ENCODE measurements around the gene PSPH.
"Not testable (repeated sequence)": the region's sequence is repeated elsewhere in the genome, so short reads cannot be mapped to it uniquely, and the experiment has no call there.

PSPH gene

DNA sequence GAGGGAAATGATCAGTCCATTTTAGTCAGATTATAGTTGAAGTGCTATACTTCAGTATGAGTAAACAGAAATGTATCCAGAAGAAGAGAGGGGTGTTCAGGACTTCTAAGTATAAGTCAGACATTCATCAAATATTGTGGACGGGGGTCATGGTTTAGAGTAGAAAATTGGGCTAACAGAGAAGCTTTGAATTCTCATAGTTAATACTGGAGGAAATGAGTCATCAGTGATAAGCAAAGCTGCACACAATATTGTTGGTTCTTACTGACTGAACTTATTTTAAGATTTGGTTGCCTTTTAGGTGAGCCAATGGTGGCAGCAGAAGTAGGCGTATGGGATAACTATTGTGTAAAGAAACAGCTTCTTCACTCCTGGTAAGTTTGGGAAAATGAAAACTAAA, 11.1 kb upstream of the PSPH start:
- DNase-seq: no peak

- no peak for DNase-seq
These were observed 2.7 kb upstream of the PSPH start for GRCh38 chr7:56053993-56054392.

DNA sequence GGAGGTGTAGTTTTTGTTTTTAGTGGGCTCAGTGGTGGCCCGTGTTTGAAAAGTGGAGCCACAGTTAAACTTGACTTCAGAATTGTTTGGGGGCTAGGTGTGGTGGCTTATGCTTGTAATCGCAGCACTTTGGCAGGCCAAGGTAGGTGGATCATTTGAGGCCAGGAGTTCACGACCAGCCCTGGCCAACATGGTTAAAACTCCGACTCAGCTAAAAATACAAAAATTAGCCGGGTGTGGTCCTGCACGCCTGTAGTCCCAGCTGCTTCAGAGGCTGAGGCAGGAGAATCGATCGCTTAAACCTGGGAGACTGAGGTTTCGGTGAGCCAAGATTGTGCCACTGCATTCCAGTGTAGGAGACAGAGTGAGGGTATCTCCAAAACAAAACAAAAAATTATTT, 2.1 kb upstream of the PSPH start:
- no peak for DNase-seq

- DNase-seq: no peak
These were observed 248 bp downstream of the PSPH start for GRCh38 chr7:56051053-56051338.

GRCh38 chr7:56048763-56049162, 2.5 kb downstream of the PSPH start:
- DNase-seq: not testable (repeated sequence)

DNA sequence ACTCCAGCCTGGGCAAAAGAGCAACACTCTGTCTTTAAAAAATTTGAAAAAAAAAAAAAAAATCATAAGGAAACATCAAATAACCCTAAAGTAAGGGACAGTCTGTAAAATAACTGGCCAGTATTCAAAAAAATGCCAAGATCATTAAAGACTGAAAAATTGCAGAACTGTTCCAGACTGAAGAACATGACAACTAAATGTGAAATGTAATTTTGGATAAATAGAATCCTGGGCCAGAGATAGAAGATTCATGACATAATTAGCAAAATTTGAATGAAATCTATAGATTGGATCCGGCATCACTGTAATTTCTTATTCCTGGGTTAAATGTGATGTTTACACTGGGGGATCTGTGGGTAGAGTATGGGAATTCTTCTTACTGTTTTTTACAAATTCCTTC, 3.0 kb downstream of the PSPH start:
- no peak for DNase-seq

DNA sequence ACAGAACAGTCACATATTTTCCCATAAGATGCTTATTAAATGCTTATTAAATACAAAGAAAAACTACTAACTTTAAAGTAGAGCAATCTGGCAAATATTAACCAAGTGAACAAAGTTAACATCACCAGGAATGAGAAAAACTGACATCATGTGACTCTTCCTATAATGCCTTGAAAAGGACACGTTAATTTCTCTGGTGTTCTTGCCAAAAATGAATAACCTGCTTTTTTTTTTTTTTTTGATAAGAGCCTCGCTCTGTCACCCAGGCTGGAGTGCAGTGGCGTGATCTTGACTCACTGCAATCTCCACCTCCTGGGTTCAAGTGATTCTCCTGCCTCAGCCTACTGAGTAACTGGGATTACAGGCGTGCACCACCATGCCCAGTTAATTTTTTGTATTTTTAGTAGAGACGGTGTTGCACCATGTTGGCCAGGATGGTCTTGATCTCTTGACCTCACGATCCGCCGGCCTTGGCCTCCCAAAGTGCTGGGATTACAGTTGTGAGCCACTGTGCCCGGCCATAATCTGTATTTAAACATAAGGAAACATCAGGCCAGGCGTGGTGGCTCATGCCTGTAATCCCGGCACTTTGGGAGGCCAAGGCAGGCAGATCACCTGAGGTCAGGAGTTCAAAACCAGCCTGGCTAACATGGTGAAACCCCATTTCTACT, 3.7 kb downstream of the PSPH start:
- not testable (repeated sequence) for DNase-seq

DNA sequence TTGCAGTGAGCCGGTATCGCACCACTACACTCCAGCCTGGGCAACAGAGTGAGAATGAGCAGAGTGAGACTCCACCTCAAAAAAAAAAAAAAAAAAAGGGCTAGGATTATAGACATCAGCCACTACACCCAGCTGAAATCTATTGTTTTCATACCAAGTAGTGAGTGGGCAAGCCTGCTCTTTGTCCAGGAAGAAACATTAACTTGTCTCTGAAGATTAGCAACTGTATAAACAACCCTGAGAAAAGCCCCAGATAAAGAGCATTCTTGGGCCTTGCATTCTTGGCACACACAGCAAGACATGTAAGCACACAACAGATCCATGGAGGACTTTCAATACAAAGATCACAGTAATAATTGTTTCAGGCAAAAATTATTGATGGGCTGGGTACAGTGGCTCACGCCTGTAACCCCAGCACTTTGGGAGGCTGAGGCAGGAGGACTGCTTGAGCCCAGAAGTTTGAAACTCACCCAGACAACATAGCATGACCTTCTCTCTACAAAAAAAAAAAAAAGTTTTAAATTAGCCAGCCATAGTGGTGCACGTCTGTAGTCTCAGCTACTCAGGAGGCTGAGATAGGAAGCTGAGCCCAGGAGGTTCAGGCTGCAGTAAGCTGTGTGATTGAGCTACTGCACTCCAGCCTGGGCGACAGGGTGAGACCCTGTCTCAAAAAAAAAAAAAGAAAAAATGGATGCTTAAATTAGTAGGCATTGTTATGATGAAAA, 4.4 kb downstream of the PSPH start:
- DNase-seq: no peak

- DNase-seq: not testable (repeated sequence)
These were observed 5.5 kb downstream of the PSPH start for GRCh38 chr7:56045758-56046157.

- DNase-seq: no peak
These were observed 10.5 kb downstream of the PSPH start for GRCh38 chr7:56040730-56041129.

DNA sequence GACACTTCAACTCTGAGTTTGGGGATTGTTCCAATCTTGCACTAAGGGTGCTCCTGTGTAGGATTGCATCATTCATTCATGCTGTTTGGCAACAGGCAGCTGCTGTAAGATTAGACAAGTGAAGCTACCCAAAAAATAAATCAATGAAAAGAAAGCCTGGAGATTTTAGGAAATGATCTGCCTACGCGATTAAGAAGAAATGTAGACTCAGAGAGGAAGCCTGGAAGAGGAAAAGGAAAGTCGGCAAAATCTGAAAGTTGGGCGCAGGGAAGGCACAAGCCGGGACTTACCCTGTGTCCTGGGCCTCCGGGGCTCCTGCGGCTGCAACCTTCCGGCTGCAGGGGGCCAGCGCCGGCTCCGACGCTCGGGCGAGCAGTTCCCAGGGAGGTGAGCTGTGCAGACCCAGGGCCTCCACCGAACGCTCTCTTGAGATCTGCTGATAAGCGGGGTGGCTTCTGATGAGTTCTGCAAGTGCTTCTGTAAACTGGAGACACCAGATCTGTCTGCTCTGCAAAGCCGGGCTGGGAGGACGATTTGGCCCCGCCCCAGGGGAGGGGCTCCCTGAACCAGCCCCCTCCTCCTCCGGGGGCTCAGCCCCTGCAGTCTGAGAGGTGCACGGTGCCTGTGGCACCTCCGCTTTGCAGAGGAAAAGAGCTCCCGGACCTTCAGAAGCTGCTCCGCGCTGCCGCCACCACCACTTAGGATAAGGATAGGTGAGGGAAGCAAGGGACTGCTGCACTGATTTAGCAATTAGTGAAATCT, 17.4 kb downstream of the PSPH start:
- DNase-seq: peak; percentile 85

DNA sequence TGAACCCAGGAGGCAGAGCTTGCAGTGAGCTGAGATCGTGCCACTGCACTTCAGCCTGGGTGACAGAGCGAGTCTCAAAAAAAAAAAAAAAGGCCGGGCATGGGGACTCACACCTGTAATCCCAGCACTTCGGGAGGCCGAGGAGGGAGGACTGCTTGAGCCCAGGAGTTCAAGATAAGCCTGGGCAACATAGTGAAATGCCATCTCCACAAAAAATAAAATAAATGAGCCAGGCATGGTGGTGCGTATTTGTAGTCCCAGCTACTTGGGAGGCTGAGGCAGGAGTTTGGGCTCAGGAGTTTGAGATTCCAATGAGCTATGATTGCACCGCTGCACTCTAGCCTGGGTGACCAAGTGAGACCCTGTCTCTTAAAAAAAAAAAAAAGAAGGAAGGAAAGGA, 18.7 kb downstream of the PSPH start:
- DNase-seq: not testable (repeated sequence)

GRCh38 chr7:56031556-56031955, 19.7 kb downstream of the PSPH start:
- DNase-seq: not testable (repeated sequence)

- no peak for DNase-seq
These were observed 20.9 kb downstream of the PSPH start for GRCh38 chr7:56030340-56030739.

DNA sequence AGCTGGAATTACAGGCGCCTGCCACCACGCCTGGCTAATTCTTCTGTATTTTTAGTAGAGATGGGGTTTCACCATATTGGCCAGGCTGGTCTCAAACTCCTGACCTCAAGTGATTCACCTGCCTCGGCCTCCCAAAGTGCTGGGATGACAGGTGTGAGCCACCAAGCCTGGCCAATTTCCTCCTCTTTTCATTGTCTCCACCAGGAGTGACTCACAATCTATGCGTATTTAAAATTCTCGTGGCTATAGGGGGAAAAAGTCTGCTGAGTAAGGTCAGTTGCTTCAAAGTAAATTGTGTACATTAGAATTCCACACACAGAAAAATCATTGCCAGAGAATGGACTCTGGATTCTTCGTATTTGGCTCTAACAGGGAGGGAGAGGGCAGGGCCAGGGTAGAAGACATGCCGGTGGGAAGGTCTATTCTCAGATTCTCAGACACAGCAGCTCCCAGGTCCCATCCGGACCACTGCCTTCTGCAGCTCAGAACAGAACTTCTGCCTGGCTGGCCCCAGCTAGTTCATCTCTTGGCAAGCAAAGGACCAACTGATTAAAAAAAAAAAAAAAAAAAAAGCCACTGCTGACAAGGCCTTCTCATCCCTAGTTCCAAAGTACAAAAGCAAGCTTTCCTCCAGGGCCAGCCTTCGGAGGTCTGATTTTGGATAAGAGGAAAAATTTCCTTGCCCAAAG, 22.2 kb downstream of the PSPH start:
- DNase-seq: no peak

DNA sequence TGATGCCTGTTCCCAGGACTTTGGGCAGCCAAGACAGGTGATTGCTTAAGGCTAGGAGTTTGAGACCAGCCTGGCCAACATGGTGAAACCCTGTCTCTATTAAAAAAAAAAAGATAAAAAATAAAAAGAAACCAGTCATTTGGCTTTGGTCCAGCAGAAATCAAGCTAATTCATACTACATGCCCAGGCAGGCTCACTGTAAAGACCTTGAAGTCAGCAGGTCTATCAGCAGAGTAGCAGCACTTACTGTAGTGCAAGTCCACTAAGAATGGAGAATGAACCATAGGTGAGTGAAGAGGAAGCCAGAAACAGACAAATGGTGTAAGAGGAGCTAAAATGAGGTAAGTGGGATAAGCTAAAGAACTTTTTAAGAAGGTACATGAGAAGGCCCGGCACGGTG, 24.7 kb downstream of the PSPH start:
- no peak for DNase-seq

DNA sequence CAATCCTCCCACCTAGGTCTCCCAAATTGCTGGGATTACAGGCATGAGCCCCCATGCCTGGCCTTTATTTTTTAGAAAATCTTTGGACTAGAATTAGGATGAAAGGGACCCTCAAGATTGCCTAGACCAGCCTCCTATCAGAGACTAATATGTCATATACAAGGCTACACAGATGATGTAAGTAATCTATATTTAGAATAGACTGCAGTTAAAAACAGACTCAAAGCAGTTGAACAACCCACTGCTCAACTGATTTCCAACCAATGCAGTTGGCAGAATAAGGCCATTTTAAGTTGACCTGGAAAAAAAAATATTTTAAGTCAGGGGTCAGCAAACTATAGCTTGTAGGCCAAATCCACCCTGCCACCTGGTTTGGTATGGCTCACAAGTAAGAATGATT, 27.7 kb downstream of the PSPH start:
- no peak for DNase-seq

- no peak for DNase-seq
These were observed 31.7 kb downstream of the PSPH start for GRCh38 chr7:56019501-56019900.

GRCh38 chr7:56017015-56017414, 34.2 kb downstream of the PSPH start:
- not testable (repeated sequence) for DNase-seq

- DNase-seq: peak; percentile 33
These were observed 41.5 kb downstream of the PSPH start for GRCh38 chr7:56009695-56010094.

- no peak for DNase-seq
These were observed 43.4 kb downstream of the PSPH start for GRCh38 chr7:56007891-56008290.

GRCh38 chr7:56007167-56007652, 44.0 kb downstream of the PSPH start:
- peak; percentile 11 for DNase-seq

DNA sequence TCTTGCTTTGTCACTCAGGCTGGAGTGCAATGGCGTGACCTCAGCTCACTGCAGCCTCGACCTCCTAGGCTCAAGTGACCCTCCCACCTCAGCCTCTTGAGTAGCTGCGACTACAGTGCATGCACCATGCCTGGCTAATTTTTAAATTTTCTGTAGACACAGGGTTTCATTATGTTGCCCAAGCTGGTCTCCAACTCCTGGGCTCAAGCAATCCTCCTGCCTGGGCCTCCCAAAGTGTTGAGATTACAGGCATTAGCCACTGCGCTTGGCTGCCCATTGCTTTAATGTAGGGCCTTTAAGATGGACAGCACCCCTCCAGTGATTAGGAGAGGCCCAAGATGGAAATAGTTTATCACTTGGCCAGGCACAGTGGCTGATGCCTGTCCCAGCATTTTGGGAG, 47.5 kb downstream of the PSPH start:
- DNase-seq: no peak
